H1 (cell line): Measurements from ENCODE around the gene ZBP1.

Experiments used
- EZH2 ChIP-seq: fragments of 200-600 bp; sonication (generic); IDR thresholded peaks from 2 replicates; pipeline ENCODE4 v1.7.1; 2012; ENCODE audit warnings: low read depth, mild to moderate bottlenecking, moderate library complexity, low read length, inconsistent platforms; ENCODE audit not compliant: severe bottlenecking
- FOSL1 ChIP-seq: IDR thresholded peaks from 2 replicates; pipeline ENCODE4 v1.6.1; 2011; ENCODE audit warnings: mild to moderate bottlenecking, low read depth, low read length, moderate library complexity; ENCODE audit not compliant: insufficient read depth
- JUND ChIP-seq: IDR thresholded peaks from 2 replicates; pipeline ENCODE4 v1.6.1; 2011; ENCODE audit warnings: mild to moderate bottlenecking, improper control_type of control experiment, low read length
- POLR2AphosphoS5 ChIP-seq: IDR thresholded peaks from 2 replicates; pipeline ENCODE4 v1.6.1; 2011; ENCODE audit warnings: low read depth, low read length
- TF ChIP-seq, protein P1 (sequence below), 3 experiments: IDR thresholded peaks; 1 replicate in 2 of 3; 2 replicates in 1 of 3; pipeline versions ENCODE4 v1.5.1 to v1.6.1; 2011; ENCODE audit warnings: low read length in 3 of 3, mild to moderate bottlenecking in 3 of 3, inconsistent platforms in 2 of 3, low read depth in 1 of 3, moderate library complexity in 1 of 3; ENCODE audit not compliant: insufficient read depth in 1 of 3; ENCODE audit errors: control extremely low read depth in 1 of 3

DNA sequence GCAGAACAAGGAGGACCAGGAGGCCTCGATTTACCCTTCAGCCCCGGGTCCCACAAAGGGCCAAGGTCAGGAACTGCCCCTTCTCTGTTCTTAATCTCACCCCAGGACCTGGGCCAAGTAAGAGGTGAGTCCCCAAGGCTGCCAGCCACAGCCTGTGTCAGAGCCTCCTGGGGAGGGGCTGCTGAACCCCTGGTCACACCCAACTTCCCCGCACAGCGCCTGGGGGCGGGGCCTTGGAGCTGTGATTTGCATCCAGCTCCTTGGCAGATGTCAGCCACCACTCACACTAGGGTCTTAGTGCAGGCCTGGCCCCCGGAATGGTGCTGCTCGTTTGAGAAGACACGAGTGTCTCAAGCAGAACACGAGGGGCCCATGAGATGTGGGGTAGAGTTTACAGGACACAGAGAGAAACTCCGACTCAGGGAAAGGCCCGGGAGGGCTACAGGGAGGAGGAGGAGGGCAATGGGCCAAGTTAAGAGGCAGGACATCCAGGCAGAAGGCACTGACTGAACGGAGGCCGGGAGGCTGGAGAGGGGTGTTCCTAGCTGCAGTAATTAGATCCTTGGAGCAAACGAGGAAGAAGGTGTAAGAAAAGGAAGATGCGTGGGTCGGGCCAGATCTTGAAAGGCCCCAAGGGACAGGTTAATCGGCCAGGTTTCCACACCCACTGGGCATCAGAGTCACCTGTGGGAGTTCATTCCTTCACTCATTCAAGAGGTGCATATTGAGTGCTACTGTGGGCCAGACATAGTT is 26.9 kb downstream of the ZBP1 start:
- TF ChIP-seq, protein P1, sequence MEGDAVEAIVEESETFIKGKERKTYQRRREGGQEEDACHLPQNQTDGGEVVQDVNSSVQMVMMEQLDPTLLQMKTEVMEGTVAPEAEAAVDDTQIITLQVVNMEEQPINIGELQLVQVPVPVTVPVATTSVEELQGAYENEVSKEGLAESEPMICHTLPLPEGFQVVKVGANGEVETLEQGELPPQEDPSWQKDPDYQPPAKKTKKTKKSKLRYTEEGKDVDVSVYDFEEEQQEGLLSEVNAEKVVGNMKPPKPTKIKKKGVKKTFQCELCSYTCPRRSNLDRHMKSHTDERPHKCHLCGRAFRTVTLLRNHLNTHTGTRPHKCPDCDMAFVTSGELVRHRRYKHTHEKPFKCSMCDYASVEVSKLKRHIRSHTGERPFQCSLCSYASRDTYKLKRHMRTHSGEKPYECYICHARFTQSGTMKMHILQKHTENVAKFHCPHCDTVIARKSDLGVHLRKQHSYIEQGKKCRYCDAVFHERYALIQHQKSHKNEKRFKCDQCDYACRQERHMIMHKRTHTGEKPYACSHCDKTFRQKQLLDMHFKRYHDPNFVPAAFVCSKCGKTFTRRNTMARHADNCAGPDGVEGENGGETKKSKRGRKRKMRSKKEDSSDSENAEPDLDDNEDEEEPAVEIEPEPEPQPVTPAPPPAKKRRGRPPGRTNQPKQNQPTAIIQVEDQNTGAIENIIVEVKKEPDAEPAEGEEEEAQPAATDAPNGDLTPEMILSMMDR (IDR thresholded peaks at IDR 0.05; ENCODE audit: control extremely low read depth in 1 of 3, insufficient read depth in 1 of 3, low read depth in 1 of 3, low read length in 3 of 3) = no peak
- TF ChIP-seq JUND (no peak), FOSL1 (no peak), POLR2AphosphoS5 (no peak), EZH2 (no peak)
